HepG2 (cell line): ENCODE results near the gene COQ9. TPM values are rescaled to one million over a fixed set of nuclear protein-coding genes. Genes with fewer than 3 reads are reported as not detected.
A peak's percentile ranks its signal among the peaks of the same experiment; 100 is the strongest.

Source experiments
- ASH2L ChIP-seq: fragments of 300-600, 200-600 bp; sonication (generic); IDR thresholded peaks from 2 replicates; pipeline ENCODE4 v1.7.0; 2017; ENCODE audit warnings: low read depth, mild to moderate bottlenecking, moderate library complexity, mixed read lengths, low read length; ENCODE audit not compliant: insufficient read length
- E2F1 ChIP-seq: sonication (generic); formaldehyde crosslinking; IDR thresholded peaks from 2 replicates; pipeline ENCODE4 v1.5.0; 2020; ENCODE audit warnings: missing genetic modification reagents
- ETV5 ChIP-seq: IDR thresholded peaks from 2 replicates; pipeline ENCODE4 v1.6.1; 2018; ENCODE audit warnings: missing biosample characterization, missing genetic modification reagents, inconsistent platforms, borderline replicate concordance
- HHEX ChIP-seq: IDR thresholded peaks from 2 replicates; pipeline ENCODE4 v1.6.1; 2016; ENCODE audit warnings: control low read depth
- HINFP ChIP-seq: sonication (generic); formaldehyde crosslinking; IDR thresholded peaks from 2 replicates; pipeline ENCODE4 v1.4.0; 2020; ENCODE audit warnings: low read depth, mild to moderate bottlenecking, missing genetic modification reagents
- NFIB ChIP-seq: sonication (generic); formaldehyde crosslinking; IDR thresholded peaks from 2 replicates; pipeline ENCODE4 v1.9.0; 2021; ENCODE audit warnings: missing genetic modification reagents, mild to moderate bottlenecking, borderline replicate concordance
- POLR2A ChIP-seq, 2 experiments: IDR thresholded peaks; 2 replicates each; pipeline ENCODE4 v1.6.1; 2011; ENCODE audit warnings: low read depth in 2 of 2, low read length in 2 of 2, mild to moderate bottlenecking in 1 of 2, moderate library complexity in 1 of 2; ENCODE audit not compliant: insufficient read depth in 1 of 2
- RCOR2 ChIP-seq: IDR thresholded peaks from 2 replicates; pipeline ENCODE4 v1.6.1; 2016; ENCODE audit warnings: missing biosample characterization, missing genetic modification reagents
- SPEN ChIP-seq: sonication (generic); formaldehyde crosslinking; IDR thresholded peaks from 2 replicates; pipeline ENCODE4 v1.5.1; 2020; ENCODE audit warnings: low read depth, mild to moderate bottlenecking, missing genetic modification reagents
- ZBTB10 ChIP-seq: sonication (generic); formaldehyde crosslinking; IDR thresholded peaks from 2 replicates; pipeline ENCODE4 v1.4.0; 2020; ENCODE audit warnings: missing genetic modification reagents, borderline replicate concordance
- ZBTB21 ChIP-seq: sonication (generic); formaldehyde crosslinking; IDR thresholded peaks from 2 replicates; pipeline ENCODE4 v1.4.0; 2020; ENCODE audit warnings: missing genetic modification reagents
- ZC3H13 ChIP-seq: sonication (generic); formaldehyde crosslinking; IDR thresholded peaks from 2 replicates; pipeline ENCODE4 v1.8.1; 2023; ENCODE audit warnings: mild to moderate bottlenecking, missing genetic modification reagents, moderate library complexity
- ZNF224 ChIP-seq: sonication (generic); formaldehyde crosslinking; IDR thresholded peaks from 2 replicates; pipeline ENCODE4 v1.5.0; 2020; ENCODE audit warnings: mild to moderate bottlenecking, missing genetic modification reagents
- ZNF577 ChIP-seq: sonication (generic); formaldehyde crosslinking; IDR thresholded peaks from 2 replicates; pipeline ENCODE4 v1.4.0; 2020; ENCODE audit warnings: mild to moderate bottlenecking, low read depth, missing genetic modification reagents, borderline replicate concordance
- ZNF709 ChIP-seq: sonication (generic); formaldehyde crosslinking; IDR thresholded peaks from 2 replicates; pipeline ENCODE4 v1.5.0; 2020; ENCODE audit warnings: mild to moderate bottlenecking, missing genetic modification reagents
- ZNF749 ChIP-seq: sonication (generic); formaldehyde crosslinking; IDR thresholded peaks from 2 replicates; pipeline ENCODE4 v1.8.0; 2022; ENCODE audit warnings: mild to moderate bottlenecking, missing genetic modification reagents, moderate library complexity, borderline replicate concordance
- ZNF773 ChIP-seq: sonication (generic); formaldehyde crosslinking; IDR thresholded peaks from 2 replicates; pipeline ENCODE4 v1.4.0; 2020; ENCODE audit warnings: missing genetic modification reagents, borderline replicate concordance
- ZNF777 ChIP-seq: sonication (generic); formaldehyde crosslinking; IDR thresholded peaks from 2 replicates; pipeline ENCODE4 v1.4.0; 2020; ENCODE audit warnings: missing genetic modification reagents
- polyA plus RNA-seq, 8 experiments: library from polyadenylated mRNA; depleted of rRNA in 3 of 8; stranded (reverse) in 7 of 8; unstranded in 1 of 8; fragments of >200 nt; fragmentation: Illumina TruSeq in 4 of 8; extraction: Trizol in 4 of 8; gene quantifications; 2 replicates each; pipeline versions ENCODE4 v1.2.1 to v1.2.3, GENCODE V29; 2011 to 2016; ENCODE audit warnings: low read depth in 4 of 8, missing spikeins in 1 of 8, mixed read lengths in 1 of 8; ENCODE audit not compliant: insufficient read depth in 1 of 8
- total RNA-seq, 5 experiments: library from RNA; depleted of rRNA; stranded (reverse); fragments of >200 nt; fragmentation: Illumina TruSeq; extraction: Trizol; gene quantifications; 2 replicates each; pipeline ENCODE4 v1.2.3, GENCODE V29; 2016; ENCODE audit warnings: low read depth in 1 of 5
- TF ChIP-seq, protein P1 (sequence below): sonication (generic); formaldehyde crosslinking; IDR thresholded peaks from 2 replicates; pipeline ENCODE4 v1.5.0; 2020; ENCODE audit warnings: mild to moderate bottlenecking, missing genetic modification reagents
- TF ChIP-seq, protein P2 (sequence below), 2 experiments: fragments of 450-650 bp in 1 of 2; sonication (generic) in 1 of 2; formaldehyde crosslinking; IDR thresholded peaks; 2 replicates each; pipeline versions ENCODE4 v1.5.0 to v1.8.0; 2020 to 2022; ENCODE audit warnings: mild to moderate bottlenecking in 1 of 2, missing genetic modification reagents in 1 of 2

COQ9 gene
- total and polyA plus RNA-seq, 2 of the 13 experiments (the other 11 are each of a cell fraction or from before 2014, with no cell fraction given) = 57.5 to 108 TPM

DNA sequence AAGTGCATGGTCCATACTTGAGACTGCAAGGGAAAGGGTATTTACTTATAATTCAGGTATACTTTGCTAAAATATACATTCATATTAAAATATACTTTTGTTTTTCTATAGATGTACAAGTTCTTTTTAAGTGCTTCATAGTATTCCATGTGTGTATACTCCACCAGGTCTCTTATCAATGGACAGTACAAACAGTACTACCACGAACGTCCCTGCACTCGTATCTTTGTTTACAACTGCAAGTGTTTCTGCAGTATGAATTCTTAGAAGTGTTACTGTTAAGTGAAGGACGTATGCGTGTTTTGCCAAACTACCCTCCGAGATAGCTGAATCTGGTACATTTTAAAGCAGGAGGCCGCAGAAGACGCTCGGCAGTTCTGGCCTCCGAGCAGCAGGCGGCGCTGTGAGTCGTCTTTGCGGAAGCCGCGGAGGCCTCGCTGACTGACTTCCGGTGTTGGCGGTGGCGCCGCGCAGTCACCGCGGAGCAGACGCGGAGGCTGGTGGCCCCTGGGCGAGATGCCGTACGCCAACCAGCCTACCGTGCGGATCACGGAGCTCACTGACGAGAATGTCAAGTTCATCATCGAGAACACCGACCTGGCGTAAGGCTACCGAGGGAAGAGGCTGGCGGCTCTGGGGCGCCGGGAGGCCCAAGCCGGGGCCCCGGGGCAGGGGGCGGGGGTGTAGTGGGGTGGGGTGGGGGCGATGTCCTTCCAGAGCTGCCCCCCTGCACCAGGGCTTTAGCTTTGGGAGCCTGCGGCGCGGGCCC is 15.1 kb downstream of the COQ9 start, which contains the start of gene POLR2C (continued):
- TF ChIP-seq ZBTB10 (peak; percentile 73; the same call in 1 of the 2 replicates), ZNF749 (CRISPR knock-in tag) (peak; percentile 83), ZNF224 (CRISPR knock-in tag) (peak; percentile 74; the same call in 1 of the 2 replicates), HHEX (CRISPR knock-in tag) (no peak), ZNF773 (CRISPR knock-in tag) (no peak), POLR2A (IDR thresholded peaks at IDR 0.05; ENCODE audit: insufficient read depth in 1 of 2, low read depth in 2 of 2, low read length in 2 of 2) (peak; percentile 99), SPEN (CRISPR knock-in tag) (peak; percentile 99), ZC3H13 (CRISPR knock-in tag) (peak; percentile 79; the same call in 1 of the 2 replicates), ZBTB21 (CRISPR knock-in tag) (peak; percentile 63), RCOR2 (CRISPR knock-in tag) (peak; percentile 56; the same call in 1 of the 2 replicates), NFIB (CRISPR knock-in tag) (0 out of 2 replicates have a peak, but pooled peaks have one; percentile 47), ASH2L (peak; percentile 89), ZNF577 (CRISPR knock-in tag) (no peak), HINFP (CRISPR knock-in tag) (peak; percentile 54; the same call in 1 of the 2 replicates), E2F1 (CRISPR knock-in tag) (peak; percentile 79; the same call in 1 of the 2 replicates), ZNF709 (CRISPR knock-in tag) (peak; percentile 64; the same call in 1 of the 2 replicates), ETV5 (CRISPR knock-in tag) (peak; percentile 97), ZNF777 (CRISPR knock-in tag) (peak; percentile 54; the same call in 1 of the 2 replicates)
- TF ChIP-seq, protein P1, sequence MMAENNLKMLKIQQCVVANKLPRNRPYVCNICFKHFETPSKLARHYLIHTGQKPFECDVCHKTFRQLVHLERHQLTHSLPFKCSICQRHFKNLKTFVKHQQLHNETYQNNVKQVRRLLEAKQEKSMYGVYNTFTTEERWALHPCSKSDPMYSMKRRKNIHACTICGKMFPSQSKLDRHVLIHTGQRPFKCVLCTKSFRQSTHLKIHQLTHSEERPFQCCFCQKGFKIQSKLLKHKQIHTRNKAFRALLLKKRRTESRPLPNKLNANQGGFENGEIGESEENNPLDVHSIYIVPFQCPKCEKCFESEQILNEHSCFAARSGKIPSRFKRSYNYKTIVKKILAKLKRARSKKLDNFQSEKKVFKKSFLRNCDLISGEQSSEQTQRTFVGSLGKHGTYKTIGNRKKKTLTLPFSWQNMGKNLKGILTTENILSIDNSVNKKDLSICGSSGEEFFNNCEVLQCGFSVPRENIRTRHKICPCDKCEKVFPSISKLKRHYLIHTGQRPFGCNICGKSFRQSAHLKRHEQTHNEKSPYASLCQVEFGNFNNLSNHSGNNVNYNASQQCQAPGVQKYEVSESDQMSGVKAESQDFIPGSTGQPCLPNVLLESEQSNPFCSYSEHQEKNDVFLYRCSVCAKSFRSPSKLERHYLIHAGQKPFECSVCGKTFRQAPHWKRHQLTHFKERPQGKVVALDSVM (CRISPR knock-in tag) = peak; percentile 65
- TF ChIP-seq, protein P2, sequence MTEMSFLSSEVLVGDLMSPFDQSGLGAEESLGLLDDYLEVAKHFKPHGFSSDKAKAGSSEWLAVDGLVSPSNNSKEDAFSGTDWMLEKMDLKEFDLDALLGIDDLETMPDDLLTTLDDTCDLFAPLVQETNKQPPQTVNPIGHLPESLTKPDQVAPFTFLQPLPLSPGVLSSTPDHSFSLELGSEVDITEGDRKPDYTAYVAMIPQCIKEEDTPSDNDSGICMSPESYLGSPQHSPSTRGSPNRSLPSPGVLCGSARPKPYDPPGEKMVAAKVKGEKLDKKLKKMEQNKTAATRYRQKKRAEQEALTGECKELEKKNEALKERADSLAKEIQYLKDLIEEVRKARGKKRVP (CRISPR knock-in tag; IDR thresholded peaks at IDR 0.05) = peak in 1 of 2 experiments; percentile 83; a peak in 2 of 4 replicates
